NCI-H524 treated with DMSO at 0.1 percent for 48 hours (cell line): ENCODE results near the gene ARMC9.
"Not testable (repeated sequence)": the region's sequence is repeated elsewhere in the genome, so short reads cannot be mapped to it uniquely, and the experiment has no call there.

Experiments
- DNase-seq: peaks from one replicate; lab custom pipeline; 2025; lab: John Stamatoyannopoulos, UW

ARMC9 gene

DNA sequence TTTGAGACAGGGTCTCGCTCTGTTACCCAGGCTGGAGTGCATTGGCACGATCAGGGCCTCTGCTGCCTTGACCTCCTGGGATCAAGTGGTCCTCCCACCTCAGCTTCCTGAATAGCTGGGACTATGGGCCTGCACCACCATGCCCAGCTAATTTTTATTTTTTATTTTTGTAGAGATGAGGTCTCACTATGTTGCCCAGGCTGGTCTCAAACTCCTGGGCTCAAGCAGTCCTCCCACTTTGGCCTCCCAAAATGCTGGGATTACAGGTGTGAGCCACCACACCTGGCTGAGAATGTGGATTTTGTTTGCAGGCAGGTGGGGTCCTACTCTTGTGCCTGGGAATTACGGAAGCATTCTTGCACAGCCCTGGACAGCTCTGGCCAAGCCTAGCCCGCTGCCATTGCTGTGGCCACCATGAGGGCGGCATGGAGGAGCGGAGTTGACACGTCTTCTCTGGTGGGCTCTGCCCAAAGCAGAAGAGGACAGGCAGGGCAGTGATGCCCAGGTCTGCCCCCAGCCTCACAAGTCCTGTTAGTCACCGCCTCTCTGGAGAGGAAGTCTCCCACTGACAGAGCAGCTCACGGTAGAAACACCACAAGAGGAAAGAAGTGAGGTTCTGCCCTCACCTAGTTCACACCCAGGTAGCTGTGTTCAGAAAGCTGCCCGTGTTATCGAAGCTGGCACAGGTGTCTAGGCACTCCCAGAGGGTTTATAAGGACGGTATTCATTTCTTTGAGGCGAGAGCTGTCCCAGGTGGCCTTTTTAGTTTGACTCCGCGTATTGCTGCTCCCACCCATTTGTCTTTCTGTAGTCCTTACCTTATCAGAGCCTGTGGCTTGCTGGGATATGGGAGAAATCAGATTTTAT is 46.2 kb downstream of the ARMC9 start:
- no peak for DNase-seq

DNA sequence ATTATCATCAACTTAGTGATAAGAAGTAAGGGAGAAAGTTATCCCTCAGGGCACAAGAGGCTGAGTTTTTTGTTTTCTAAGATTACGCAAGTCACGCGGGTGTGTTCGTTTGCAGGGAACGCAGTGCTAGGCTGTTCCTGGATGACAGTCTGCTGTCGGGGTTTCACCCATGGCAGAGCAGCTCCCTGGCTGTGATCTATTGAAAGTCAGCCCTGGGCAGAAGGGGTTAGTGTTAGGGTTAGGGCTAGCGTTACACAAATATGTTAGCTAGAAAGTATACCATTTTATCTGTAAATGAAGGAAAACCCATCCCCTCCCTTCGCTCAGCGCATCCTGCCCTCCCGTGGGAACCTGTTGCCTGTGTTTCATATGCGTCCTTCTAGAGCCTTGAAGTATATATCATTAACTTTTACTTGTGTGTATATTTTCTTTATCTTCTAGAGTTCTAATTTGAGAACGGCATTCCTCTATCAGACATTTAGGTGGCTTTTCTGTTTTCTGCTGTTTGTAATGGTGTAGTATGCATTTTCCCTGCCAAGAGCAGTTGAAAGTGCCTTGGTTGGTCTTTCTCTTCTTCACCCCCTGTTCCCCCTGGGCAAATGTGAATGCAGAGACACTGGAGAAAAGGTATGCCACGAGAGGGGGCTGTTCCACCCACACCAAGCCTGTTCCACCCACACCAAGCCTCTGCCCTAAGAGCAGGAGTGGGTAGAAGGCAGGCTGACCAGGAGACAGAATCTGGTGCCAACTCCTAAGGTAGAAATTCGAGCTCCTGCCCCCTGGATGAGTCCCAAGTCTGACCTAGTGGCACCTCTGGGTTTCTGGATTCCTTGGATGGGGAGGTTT is 47.0 kb downstream of the ARMC9 start:
- DNase-seq = no peak

DNA sequence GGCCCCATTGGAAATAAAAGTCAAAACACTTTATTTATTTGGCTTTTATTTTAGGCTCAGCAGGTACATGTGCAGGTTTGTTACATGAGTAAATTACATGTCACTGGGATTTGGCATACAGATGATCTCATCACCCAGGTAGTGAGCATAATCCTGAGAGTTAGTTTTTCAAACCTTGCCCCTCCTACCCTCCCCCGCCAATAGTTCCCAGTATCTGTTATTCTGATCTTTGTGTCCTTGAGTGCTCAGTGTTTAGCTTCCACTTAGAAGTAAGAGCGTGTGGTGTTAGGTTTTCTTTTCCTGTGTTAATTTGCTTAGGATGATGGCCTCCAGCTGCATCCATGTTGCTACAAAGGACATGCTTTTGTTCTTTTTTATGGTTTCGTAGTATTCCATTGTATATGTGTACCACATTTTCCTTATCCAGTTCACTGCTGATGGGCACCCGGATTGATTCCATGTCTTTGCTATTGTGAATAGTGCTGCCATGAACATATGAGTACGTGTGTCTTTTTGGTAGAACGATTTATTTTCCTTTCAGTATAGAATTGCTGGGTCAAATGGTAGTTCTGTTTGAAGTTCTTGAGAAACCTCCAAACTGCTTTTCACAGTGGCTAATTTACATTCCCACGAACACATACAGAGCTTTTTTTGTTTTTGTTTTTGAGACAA is 47.9 kb downstream of the ARMC9 start:
- no peak for DNase-seq

DNA sequence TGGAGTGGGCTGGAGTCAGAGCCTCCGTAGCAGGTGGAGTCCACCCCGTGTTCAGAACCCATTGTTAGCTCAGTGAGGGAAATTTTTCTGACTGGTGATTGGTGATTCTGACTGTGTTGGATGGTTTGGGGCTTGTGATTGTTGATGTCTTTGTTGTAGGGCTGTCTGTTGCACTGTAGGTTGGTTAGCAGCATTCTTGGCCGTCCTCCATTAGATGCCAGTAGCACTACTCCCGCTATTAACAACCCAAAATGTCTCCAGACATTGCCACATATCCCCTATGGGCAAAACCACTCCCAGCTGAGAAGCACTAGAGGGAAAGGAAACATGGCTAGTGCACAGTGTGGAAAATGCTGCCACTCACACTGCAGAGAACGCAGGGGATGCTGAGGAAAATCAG is 51.7 kb downstream of the ARMC9 start:
- DNase-seq = no peak

DNA sequence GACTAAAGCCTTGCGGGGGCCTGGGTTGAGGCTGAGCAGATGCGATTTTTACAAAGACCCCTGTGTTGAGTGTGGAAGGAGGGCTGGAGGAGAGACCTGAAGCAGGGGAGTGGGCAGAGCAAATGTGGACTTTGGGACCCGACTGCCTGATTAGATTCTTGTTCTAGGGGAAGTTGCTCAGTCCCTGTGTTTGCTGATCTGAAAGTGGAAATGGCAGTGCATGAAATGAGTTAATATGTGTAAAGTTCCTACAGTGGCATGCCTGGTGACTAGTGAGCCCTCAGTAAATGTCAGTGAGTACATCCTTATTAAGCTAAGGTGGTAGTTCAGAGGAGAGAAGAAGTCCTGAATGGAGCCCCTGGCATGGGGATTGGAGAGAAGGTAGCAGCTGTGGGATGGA is 52.3 kb downstream of the ARMC9 start:
- no peak for DNase-seq

DNA sequence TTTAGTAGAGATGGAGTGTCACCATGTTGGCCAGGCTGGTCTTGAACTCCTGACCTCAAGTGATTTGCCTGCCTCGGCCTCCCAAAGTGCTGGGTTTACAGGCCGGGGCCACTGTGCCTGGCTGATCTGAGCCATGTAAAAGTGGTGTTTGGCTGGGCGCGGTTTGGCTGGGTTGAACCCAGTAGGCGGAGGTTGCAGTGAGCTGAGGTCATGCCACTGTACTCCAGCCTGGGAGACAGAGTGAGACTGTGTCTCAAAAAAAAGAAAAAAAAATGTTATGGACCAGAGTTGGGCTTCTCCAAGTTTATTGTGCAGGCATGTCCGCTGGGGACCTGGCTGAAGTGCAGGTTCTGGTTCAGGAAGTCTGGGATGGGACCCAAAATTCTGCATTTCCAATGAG is 54.9 kb downstream of the ARMC9 start:
- not testable (repeated sequence) for DNase-seq

DNA sequence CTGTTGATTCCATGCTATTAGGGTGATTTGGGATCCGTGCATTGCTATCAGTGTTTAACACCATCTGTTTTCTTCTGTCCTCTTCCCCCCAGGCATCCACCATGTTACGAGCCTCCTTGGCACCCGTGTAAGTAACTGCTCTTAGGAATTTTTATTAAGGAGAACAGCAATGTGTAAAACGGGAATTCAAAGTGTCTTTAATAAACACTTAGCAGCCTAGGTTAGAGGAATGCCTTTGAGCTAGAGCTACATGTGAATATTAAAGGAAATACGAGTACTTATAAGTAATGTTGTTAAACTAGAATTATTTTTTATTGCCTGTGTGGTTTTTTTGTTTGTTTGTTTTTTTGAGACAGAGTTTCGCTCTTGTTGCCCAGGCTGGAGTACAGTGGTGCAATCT is 58.1 kb downstream of the ARMC9 start:
- no peak for DNase-seq

DNA sequence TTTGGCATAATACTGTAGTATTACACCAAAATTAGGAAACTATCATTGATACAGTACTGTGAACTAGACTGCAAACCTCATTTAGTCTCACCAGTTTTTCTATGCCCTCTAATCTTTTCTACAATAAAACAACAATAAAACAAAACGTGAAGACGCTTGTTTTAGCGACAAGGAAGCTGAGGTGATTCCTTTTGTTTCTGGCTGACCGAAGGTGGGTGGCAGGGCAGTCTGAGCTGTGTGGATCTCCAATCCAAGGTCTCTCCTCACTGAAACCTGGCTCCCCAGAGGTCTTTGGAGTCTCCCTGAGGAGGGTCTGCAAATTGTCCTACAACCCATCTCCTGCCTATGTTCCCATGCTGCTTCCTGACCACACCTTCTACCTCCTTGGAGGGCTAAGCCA is 59.3 kb downstream of the ARMC9 start:
- no peak for DNase-seq

DNA sequence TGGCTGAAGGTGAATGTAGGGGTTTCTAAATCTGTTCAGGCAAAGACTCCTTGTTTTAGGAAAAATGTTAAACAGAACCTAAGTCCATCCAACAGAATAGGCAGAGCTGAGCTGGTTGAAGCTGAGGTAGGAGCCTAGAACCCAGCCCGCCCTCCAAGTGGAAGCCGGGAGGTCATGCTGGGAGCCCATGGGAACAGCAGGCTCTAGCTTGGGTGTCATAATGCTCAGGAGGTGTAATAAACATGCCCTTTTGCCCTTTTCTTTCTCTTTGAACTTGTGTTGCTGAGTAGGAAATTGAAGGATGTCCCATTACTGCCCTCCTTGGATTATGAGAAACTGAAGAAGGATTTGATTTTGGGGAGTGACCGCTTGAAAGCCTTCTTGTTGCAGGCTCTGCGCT is 60.3 kb downstream of the ARMC9 start:
- no peak for DNase-seq

DNA sequence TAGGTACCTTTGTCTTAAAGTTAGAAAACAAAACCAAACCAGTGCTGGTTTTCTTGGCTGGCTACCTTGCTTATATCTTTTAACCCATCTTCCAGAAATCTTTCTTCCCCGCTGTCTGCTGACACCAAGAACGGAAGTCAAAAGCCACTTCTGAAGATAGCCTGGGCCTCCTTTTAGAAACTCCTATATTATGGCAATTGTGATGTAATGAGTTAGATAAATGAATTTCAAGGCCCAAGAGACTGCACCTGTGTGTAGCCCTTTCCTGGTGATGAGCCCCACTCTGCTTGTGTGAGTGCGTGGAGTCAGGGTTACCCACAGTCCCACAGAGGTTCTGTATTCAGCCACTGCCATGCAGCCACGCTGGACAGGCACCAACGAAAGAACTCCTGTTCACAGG is 60.7 kb downstream of the ARMC9 start:
- DNase-seq = no peak

DNA sequence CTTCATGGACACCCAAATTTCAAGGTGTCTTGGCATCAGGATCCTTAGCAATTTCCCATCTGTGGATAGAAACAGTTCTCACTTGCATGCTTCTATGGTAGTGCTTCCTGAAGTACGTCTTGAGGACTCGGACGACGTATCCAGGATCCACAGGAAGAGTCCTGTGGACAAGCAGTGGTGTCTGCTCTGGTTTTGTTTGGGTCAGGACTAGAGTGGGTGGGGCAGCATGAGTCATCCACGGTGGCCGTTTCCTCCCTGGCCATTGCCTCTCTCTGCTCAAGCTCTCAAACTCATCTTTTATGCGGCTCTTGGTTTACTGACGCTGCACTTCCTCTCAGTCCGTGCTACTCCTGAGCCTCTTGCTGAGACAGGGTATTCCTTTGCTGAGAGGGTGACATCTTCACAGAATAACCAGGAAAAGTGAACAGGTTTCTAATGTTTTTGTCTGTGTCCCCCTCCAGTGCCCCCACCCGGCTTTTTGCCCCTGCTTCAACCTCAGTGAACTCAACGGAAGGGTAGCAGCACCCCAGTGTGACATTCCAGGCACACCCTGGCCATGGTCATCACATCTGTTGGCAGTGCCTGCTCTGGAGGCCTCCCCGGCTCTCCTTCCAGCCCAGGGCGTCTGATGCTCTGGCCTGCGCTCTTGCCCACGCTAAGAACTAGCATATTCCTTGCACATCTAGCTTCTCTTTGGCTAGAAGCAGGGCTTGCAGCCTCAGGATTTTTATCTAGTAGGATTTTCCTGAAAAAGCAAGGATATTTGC is 62.2 kb downstream of the ARMC9 start:
- DNase-seq = no peak

DNA sequence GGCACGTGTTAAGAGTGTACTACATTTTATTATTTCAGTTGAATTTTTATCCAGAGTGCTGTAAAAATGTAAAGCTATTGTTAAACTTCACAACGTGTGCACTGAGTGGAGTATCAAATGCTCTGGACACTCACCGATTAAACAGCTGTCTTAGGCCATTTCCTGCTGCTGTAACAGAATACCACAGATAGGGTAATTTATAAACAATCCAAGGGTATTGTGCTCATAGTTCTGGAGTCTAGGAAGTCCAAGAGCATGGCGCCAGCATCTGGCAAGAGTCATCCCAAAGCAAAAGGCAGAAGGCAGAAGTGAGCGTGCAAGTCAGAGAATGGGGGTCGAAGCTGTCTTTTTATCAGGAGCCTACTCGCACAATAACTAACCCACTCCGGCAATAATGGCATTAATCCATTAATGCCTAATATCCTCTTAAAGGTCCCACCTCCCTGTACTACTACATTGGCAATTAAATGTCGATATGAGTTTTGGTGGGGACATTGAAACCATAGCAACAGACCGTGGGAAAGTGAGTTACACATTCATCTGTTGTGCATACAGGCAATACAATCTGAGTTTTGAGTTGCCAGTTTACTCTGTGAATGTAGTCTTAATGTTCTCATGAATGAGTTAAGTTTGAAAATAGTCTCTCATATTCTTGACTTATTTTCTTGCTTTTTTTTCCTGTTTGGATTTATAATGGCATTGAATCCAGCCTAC is 64.8 kb downstream of the ARMC9 start:
- DNase-seq = no peak

DNA sequence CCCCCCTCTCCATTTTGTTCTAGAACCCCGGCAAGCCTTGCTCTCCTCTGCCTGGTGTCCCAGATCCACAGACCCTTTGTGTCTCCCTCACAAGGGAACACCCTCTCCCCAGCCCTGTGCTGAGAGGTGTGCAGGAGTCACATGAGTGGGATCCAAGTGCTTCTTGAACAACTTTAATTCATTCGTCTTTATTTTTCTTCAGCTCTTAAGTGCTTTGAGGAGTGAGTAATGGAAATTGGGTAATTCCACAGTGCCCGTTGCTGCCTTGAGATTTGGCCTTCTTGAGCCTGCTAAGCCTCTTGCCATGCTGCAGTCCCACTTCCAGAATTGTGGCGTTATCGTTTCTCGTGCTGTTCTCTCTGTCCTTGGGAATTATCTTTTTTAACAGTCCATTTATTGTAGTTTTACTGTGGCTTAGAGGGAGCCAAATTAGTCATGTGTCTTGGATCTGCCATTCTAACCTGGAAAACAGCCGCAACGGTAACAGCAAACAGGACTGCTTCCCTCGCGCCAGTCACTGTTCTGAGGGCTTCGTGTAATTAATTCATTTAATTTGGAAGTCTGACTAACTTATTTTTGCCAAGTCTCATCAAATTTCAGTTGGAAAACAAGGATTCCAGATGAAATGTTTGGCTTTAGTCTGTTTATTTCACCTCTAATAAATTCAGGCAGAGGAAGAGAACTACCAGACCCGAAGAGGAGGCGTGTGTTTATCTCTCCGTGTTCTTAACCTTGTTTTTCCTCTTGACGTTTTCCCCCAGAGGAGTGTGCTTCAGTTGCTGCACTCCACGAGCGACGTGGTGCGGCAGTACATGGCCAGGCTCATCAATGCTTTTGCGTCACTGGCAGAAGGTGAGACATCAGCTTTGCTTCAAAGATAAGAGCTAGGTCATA is 72.0 kb downstream of the ARMC9 start:
- no peak for DNase-seq

DNA sequence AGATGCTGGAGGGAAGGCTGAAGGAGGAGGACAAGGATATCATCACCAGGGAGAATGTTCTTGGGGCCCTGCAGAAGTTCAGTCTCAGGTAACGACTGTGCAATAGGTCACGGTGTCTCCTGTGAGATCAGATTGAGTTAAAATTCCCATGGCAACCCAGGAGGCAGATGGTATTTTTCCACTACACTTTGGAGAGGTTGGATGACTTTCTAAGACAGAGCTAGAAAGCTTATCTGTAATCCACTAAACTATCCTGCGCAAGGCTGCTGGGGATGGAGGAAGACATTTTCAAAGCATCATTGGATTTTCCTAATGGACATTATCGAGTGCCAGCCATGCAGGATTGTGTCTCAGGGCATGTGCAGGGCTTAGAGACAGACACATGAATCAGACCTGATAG is 74.6 kb downstream of the ARMC9 start:
- no peak for DNase-seq

DNA sequence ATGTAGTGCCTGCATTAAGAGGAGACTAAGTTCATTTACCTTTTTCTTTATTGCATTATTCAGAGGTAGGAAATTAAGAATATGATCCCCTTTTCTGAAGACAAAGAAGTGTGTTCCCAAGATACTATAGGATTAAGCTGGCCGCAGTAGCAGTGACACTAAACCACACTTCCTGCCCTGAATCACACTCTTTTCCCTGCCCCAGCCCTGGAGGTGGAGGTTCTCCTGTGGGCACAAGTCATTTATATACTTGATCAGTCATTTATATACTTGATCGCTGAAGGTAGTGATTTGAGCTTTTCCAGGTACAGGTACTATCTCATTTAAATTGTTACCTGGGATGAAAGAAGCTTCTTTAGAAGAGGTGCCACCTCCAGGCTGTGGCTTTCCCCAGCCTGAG is 78.6 kb downstream of the ARMC9 start:
- no peak for DNase-seq

DNA sequence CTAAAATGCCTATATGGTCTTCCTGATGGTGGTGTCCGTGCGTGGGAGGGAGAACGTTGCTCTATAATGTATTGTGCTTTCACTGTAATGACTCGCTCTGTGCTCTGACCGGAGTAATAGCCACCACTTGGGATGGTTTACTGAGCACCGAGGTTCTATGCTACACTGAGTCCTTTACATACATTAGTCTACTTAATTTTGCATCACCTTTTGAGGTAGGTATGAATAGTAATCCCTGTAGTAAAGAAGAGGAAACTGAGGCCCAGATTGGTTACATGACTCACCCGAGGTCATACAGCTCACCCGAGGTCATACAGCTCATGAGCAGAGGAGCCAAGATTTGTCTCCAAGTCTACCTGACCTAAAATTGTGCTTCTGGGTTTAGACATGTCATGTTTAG is 79.5 kb downstream of the ARMC9 start:
- DNase-seq = no peak

DNA sequence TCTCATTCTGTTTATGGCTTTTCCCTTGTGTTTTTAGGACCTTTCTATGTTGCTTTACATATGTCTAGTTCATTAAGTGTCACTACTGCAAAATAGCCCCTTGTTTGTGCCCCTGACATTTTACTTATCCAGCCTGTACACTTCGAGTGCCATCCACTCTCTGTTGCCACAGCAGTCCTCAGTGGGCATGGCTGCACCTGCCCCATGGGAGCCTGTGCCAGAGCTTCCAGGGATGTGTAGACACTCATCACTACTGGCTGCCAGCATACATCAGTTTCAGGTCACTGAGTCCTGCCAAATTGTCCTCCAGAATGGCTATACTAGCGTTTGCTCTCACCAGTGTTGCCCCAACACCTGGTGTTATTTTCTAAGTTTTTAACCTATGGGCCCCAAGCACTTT is 80.4 kb downstream of the ARMC9 start:
- DNase-seq = no peak

DNA sequence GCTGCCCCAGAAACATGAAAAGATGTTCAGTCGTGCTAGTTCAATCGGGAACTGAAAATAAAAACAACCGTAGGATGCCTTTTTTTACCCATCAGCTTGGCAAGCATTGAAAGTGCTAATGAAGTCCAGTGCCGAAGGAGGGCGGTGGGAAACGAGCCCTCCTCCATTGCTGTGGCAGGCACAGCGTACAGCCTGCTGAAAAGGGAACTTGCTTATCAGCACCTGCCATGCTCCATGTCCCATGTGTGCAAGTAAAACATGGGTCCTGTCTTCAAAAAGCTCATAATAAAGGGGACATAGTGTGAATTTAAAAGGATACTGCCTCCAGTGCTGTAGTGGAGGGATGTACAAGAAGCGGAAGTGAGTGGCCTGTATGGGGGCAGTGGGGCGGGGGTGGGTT is 82.4 kb downstream of the ARMC9 start:
- no peak for DNase-seq

DNA sequence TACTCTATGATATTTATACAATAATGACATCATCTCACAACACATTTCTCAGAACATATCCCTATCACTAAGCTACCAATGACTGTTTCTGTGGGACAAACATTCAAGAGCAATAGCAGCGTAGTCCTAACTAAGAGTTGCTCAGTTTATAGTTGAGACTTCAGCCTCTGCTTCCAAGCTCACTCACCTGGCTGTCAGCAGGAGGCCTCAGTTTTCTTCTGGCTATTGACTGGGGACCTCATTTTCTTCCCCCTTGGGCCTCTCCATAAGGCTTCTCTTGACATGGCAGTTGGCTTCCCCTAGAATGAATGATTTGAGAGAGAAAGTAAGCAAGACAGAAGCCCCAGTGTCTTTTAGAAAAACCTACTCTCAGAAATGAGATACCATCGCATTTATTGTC is 85.9 kb downstream of the ARMC9 start:
- DNase-seq = no peak

DNA sequence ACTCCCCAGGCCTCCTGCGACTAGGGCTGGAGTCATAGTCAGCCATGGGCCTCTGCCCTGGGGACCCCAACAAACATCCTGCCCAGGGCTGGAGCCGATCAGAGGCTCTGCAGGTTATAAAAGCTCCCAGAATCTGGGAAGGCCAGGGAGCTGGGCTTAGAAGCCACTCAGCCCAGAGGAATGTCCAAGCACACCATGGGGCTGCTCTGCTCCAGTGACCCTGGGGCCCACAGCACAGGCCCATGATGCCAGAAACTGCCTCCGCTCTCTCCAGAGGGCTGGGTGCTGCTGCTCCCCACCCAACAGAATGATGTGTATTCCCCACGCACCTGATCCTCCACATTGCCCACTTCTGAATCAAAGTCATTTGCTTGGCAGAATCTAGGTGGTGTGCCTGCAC is 88.5 kb downstream of the ARMC9 start:
- DNase-seq = no peak
